OCI-M2 (cell line): ENCODE data around the gene NCDN.
"Not testable (repeated sequence)": the region's sequence is repeated elsewhere in the genome, so short reads cannot be mapped to it uniquely, and the experiment has no call there.

Experiments
- DNase-seq: peaks from one replicate; lab custom pipeline; 2025; ENCODE audit not compliant: unreplicated experiment; lab: John Stamatoyannopoulos, UW

NCDN gene

GRCh38 chr1:35568975-35569395 is 11.4 kb downstream of the NCDN start:
- peak; percentile 67 for DNase-seq

GRCh38 chr1:35569936-35570335 is 12.3 kb downstream of the NCDN start:
- DNase-seq, result no peak

GRCh38 chr1:35570589-35571137 is 13.1 kb downstream of the NCDN start:
- DNase-seq, result no peak

- no peak for DNase-seq
Measured at GRCh38 chr1:35571263-35571662, 13.7 kb downstream of the NCDN start.

- no peak for DNase-seq
Measured at GRCh38 chr1:35572296-35572695, 14.7 kb downstream of the NCDN start.

GRCh38 chr1:35573198-35574124 is 15.9 kb downstream of the NCDN start, which contains the start of gene TFAP2E:
TFAP2E (plus strand) TSS chr1:35573314; CDS start chr1:35573578, 264 bp downstream.
- no peak for DNase-seq

GRCh38 chr1:35574125-35574654 is 16.6 kb downstream of the NCDN start:
- no peak for DNase-seq

GRCh38 chr1:35574655-35575415 is 17.2 kb downstream of the NCDN start:
- no peak for DNase-seq

GRCh38 chr1:35575416-35575958 is 17.9 kb downstream of the NCDN start:
- DNase-seq, result no peak

GRCh38 chr1:35576061-35576765 is 18.6 kb downstream of the NCDN start:
- DNase-seq, result no peak

GRCh38 chr1:35576766-35577070 is 19.1 kb downstream of the NCDN start:
- not testable (repeated sequence) for DNase-seq

GRCh38 chr1:35577071-35577998 is 19.7 kb downstream of the NCDN start:
- DNase-seq, result no peak

- DNase-seq, result no peak
Measured at GRCh38 chr1:35580949-35581388, 23.4 kb downstream of the NCDN start.

GRCh38 chr1:35581621-35582020 is 24.0 kb downstream of the NCDN start:
- not testable (repeated sequence) for DNase-seq

GRCh38 chr1:35585281-35585680 is 27.7 kb downstream of the NCDN start:
- DNase-seq, result no peak

- not testable (repeated sequence) for DNase-seq
Measured at GRCh38 chr1:35585805-35586204, 28.2 kb downstream of the NCDN start.

GRCh38 chr1:35586808-35587207 is 29.2 kb downstream of the NCDN start:
- no peak for DNase-seq

GRCh38 chr1:35587736-35588135 is 30.1 kb downstream of the NCDN start:
- no peak for DNase-seq

GRCh38 chr1:35588197-35588910 is 30.8 kb downstream of the NCDN start:
- DNase-seq, result no peak
